ENCODE results near the gene ABCA2. TPM values are rescaled to one million over a fixed set of nuclear protein-coding genes. Genes with fewer than 3 reads are reported as not detected.

The ABCA2 gene
- total RNA-seq, 2 donors from 2014 or later: 28.7 to 29.6 TPM

DNA sequence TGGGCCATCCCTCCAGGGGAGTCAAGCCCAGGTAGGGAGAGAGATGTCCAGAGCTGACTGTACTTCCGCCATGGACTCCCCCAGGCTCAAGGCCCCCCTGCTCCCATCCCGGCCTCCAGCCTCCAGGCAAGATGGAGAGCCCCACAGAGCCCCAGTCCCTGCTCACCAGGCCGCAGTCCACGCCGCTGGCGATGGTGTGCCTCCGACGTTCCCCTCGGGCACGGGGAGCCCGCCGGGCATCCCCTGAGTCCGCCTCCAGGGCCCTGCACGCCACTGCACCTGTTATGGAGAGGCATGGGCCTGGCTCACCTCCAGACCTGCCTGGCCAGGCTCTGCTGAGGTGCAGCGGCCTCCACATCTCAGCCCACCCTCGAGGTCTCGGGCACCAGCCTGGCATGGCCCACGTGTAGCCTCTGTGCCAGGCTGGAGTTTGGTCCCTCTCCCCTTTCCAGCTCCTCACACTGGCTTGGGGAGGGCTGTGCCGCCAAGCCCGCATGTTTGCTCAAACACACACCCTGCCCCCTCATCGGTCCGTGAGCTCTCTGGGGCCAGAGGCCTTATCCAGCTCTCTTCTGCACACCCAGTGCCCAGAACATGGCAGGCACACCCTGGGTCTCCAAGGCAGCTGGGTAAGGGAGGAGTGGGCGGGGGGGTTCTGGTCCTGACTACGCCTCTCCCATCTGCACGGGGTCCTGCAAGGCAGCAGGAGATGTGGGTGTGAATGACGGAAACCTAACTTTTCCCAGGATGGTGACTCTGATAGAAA lies 38.2 kb upstream of the ABCA2 start:
- TF ChIP-seq, protein P1, sequence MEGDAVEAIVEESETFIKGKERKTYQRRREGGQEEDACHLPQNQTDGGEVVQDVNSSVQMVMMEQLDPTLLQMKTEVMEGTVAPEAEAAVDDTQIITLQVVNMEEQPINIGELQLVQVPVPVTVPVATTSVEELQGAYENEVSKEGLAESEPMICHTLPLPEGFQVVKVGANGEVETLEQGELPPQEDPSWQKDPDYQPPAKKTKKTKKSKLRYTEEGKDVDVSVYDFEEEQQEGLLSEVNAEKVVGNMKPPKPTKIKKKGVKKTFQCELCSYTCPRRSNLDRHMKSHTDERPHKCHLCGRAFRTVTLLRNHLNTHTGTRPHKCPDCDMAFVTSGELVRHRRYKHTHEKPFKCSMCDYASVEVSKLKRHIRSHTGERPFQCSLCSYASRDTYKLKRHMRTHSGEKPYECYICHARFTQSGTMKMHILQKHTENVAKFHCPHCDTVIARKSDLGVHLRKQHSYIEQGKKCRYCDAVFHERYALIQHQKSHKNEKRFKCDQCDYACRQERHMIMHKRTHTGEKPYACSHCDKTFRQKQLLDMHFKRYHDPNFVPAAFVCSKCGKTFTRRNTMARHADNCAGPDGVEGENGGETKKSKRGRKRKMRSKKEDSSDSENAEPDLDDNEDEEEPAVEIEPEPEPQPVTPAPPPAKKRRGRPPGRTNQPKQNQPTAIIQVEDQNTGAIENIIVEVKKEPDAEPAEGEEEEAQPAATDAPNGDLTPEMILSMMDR (IDR thresholded peaks at IDR 0.05): no peak
- no peak for TF ChIP-seq POLR2A (IDR thresholded peaks at IDR 0.05)
- Histone ChIP-seq H3K27ac (no peak overlapping the region), H3K27me3 (no peaks in the 10 kb centered on the region), H3K36me3 (replicated peaks in 1 of 2; ENCODE audit: insufficient read depth in 1 of 2, low read depth in 2 of 2) (no peaks in the 10 kb centered on the region), H3K9me3 (no peaks in the 10 kb centered on the region), H3K4me1 (peaks cover 26% of the 10 kb centered on the region), H3K4me3 (no peak overlapping the region)
- WGBS, 2 donors: 77 to 86% methylated on average over 9 to 26 of the region's 26 CpGs
- intact Hi-C loops (cut with DNase I): no loop called here
- ATAC-seq (no peak), DNase-seq (no peak)

DNA sequence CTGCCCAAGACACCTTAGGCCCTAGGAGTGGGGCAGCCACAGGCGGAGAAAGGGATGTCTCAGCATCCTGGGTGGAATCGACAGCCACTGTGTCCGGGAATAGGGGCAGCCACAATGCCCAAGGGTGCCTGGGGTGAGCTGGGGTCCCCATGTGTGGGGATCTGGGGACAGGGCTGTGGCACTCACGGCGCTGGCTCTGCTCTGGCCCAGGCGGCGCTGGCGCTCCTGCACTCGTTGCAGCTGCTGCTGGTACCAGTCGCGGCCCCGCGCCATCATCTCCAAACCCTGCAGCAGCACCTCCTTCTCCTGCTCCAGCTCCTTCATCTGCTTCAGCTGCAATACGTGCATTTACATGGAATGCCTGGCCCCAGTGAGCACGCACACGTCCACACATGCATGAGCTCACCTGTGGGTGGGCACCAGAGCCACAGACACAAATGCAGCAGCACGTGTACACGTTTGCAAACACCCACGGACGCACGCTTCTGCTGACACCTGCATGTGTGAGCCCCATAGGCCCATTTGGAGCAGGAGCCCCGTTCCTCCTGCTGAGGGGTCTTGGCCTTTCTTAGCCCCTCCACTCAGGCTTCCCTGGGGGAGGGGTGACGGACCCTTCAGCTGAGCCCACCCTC lies 37.4 kb upstream of the ABCA2 start:
- Histone ChIP-seq H3K27ac (no peak overlapping the region), H3K9me3 (no peaks in the 10 kb centered on the region), H3K4me1 (peaks cover 18% of the 10 kb centered on the region), H3K4me3 (no peak overlapping the region), H3K36me3 (replicated peaks in 1 of 2; ENCODE audit: insufficient read depth in 1 of 2, low read depth in 2 of 2) (no peaks in the 10 kb centered on the region), H3K27me3 (no peaks in the 10 kb centered on the region)
- TF ChIP-seq, protein P1 (IDR thresholded peaks at IDR 0.05): no peak
- TF ChIP-seq POLR2A (IDR thresholded peaks at IDR 0.05): no peak
- 91 to 100% methylated on average over 2 to 23 of the region's 23 CpGs for WGBS, 2 donors
- intact Hi-C loops (cut with DNase I): loop anchor here (2.0 kb wide), 1 partner anchor 17 kb away; no protein-coding TSS in a partner anchor
- ATAC-seq: no peak
- DNase-seq: no peak

DNA sequence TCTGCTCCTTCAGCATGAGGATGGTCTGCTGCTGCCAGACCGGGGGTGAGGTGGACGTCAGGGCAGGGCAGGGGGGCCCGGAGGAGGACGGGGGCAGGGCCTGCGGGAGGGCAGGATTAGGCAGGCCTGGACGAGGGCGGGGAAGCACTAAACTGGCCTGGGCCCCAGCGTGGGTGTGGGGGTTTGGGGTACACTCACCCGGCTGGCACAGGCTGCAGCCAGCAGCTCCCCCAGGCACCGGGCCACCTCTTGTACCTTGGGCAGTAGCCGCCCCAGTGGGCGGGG lies 36.8 kb upstream of the ABCA2 start:
- no peak overlapping the region for H3K4me3 ChIP-seq
- no peak overlapping the region for H3K27ac ChIP-seq
- no peaks in the 10 kb centered on the region for H3K27me3 ChIP-seq
- H3K36me3 ChIP-seq (replicated peaks in 1 of 2; ENCODE audit: insufficient read depth in 1 of 2, low read depth in 2 of 2): no peaks in the 10 kb centered on the region
- H3K9me3 ChIP-seq: no peaks in the 10 kb centered on the region
- intact Hi-C loops (cut with DNase I): loop anchor here (2.0 kb wide), 1 partner anchor 16 kb away; no protein-coding TSS in a partner anchor
- no peak for DNase-seq
- peaks cover 12% of the 10 kb centered on the region for H3K4me1 ChIP-seq
- WGBS, 2 donors: 75 to 87% methylated on average over 11 to 12 of the region's 12 CpGs
- TF ChIP-seq, protein P1 (IDR thresholded peaks at IDR 0.05): no peak
- no peak for TF ChIP-seq POLR2A (IDR thresholded peaks at IDR 0.05)
- ATAC-seq: no peak

DNA sequence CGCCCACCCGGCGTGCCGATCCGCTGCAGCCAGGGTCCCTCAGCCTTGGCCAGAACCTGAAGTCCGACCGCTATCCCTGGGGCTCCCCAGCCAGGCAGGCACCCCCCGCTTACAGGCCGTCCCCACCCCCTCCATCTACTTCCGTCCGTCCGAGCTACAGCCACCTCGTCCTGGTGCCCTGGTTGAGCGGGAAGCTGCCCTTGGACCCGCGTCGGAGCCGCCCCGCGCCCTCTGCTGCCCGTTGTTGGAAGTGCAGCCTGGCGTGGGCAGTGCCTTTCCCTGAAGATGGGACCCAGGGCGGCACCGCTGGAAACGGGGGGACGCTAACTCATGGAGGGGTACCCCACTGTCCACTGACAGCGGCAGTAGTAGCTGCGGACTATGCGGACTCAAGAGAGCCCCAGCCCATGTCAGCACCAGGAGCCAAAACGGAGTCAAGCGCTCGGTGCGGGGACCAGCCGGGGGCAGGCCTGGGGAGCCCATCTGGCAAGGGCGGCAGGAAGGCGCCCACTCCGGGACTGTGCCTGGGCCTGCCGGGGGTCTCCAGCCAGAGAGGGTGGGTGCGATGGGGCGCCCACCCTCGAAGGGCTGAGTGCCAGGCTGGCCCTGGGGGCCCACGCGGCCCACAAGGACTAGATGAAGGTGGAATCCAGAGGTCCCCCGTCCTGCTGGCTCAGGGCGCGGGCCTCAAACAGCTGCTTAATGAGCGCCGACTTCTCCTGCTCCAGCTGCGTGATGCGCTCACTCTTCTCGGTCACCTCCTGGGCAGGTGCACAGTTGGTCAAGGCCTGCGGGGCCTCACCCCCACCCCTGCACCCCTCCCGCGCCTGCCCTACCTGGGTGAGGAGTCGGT lies 36.2 kb upstream of the ABCA2 start:
- no peak overlapping the region for H3K4me3 ChIP-seq
- no peaks in the 10 kb centered on the region for H3K27me3 ChIP-seq
- H3K4me1 ChIP-seq: peaks cover 6% of the 10 kb centered on the region
- 41 to 65% methylated on average over 12 to 55 of the region's 55 CpGs for WGBS, 2 donors
- intact Hi-C loops (cut with DNase I): loop anchor here (2.0 kb wide), 1 partner anchor 15 kb away; no protein-coding TSS in a partner anchor
- peak; percentile 64 to 76 (median 74) for DNase-seq
- no peak overlapping the region for H3K27ac ChIP-seq
- no peaks in the 10 kb centered on the region for H3K9me3 ChIP-seq
- no peak for TF ChIP-seq POLR2A (IDR thresholded peaks at IDR 0.05)
- TF ChIP-seq, protein P1 (IDR thresholded peaks at IDR 0.05): peak; percentile 91 to 97 (median 94)
- H3K36me3 ChIP-seq (replicated peaks in 1 of 2; ENCODE audit: insufficient read depth in 1 of 2, low read depth in 2 of 2): no peaks in the 10 kb centered on the region
- ATAC-seq: peak; percentile 76
